ENCODE results near the gene AP2B1. TPM values are rescaled to one million over a fixed set of nuclear protein-coding genes. Genes with fewer than 3 reads are reported as not detected.

AP2B1 gene
- total and polyA plus RNA-seq, 10 donors = 16.7 to 144 (median 90.7) TPM

DNA sequence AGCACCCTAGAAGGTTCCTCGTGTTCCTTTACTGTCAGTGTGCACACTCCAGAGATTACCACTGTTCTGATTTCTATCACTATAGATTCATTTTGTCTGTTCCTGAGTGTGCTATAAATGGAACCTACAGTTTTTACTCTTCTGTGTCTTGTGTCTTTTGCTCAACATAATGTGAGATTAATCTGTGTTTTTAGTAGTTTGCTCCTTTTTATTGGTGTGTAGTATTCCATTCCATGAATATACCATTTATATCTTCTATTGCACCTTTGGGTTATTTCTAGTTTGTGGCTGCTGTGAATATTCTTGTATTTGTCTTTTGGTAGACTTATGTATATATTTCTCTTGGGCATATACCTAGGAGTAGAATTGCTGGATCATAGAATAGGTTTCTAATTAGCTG, 68.2 kb downstream of the AP2B1 start:
- intact Hi-C loops (cut with DNase I; ENCODE audit: low total_unique reads) = no loop called here
- H3K27me3 ChIP-seq (replicated peaks in 1 of 7) = no peaks in the 10 kb centered on the region
- 92 to 96% (median 92%) methylated on average over 1 of the region's 1 CpG for WGBS, 5 donors
- TF ChIP-seq POLR2A (IDR thresholded peaks at IDR 0.05) (no peak), POLR2AphosphoS5 (IDR thresholded peaks at IDR 0.05) (no peak)
- TF ChIP-seq, protein P1, sequence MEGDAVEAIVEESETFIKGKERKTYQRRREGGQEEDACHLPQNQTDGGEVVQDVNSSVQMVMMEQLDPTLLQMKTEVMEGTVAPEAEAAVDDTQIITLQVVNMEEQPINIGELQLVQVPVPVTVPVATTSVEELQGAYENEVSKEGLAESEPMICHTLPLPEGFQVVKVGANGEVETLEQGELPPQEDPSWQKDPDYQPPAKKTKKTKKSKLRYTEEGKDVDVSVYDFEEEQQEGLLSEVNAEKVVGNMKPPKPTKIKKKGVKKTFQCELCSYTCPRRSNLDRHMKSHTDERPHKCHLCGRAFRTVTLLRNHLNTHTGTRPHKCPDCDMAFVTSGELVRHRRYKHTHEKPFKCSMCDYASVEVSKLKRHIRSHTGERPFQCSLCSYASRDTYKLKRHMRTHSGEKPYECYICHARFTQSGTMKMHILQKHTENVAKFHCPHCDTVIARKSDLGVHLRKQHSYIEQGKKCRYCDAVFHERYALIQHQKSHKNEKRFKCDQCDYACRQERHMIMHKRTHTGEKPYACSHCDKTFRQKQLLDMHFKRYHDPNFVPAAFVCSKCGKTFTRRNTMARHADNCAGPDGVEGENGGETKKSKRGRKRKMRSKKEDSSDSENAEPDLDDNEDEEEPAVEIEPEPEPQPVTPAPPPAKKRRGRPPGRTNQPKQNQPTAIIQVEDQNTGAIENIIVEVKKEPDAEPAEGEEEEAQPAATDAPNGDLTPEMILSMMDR (IDR thresholded peaks at IDR 0.05 in 8 of 11, conservative IDR thresholded peaks at IDR 0.05 in 3 of 11) = no peak
- DNase-seq = no peak
- no peaks in the 10 kb centered on the region for H3K9me3 ChIP-seq
- peaks cover 0 to 50% (median 23%) of the 10 kb centered on the region in 6 donors for H3K36me3 ChIP-seq
- H3K4me1 ChIP-seq = no peaks in the 10 kb centered on the region
- no peak overlapping the region for H3K27ac ChIP-seq
- H3K4me3 ChIP-seq = no peak overlapping the region

DNA sequence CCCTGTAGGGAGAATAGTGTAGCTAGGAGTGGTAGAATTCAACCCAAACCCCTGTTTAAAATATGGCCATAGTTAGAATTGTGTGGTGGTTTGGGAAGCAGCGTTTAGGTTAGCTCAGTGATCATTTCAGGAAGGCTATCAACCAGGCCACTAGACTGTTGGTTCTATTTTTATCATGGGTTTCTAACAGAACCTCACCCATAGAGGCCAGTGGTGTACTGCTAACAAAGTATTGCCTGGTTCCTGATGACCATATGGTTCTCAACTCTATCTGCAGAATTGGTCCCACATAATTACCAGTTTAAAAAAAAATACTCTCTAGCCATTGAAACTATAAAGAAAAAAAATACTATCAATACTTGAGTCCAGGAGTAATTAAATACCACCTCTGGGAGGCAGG, 73.8 kb downstream of the AP2B1 start:
- DNase-seq = no peak
- 82 to 96% (median 86%) methylated on average over 1 of the region's 1 CpG for WGBS, 5 donors
- no peak overlapping the region for H3K4me3 ChIP-seq
- no peak overlapping the region for H3K27ac ChIP-seq
- intact Hi-C loops (cut with DNase I; ENCODE audit: low total_unique reads) = no loop called here
- H3K36me3 ChIP-seq = peaks cover 0 to 47% (median 26%) of the 10 kb centered on the region in 6 donors
- H3K9me3 ChIP-seq = no peaks in the 10 kb centered on the region
- no peaks in the 10 kb centered on the region for H3K4me1 ChIP-seq
- TF ChIP-seq POLR2A (IDR thresholded peaks at IDR 0.05) (no peak), POLR2AphosphoS5 (IDR thresholded peaks at IDR 0.05) (no peak)
- TF ChIP-seq, protein P1 (IDR thresholded peaks at IDR 0.05 in 8 of 11, conservative IDR thresholded peaks at IDR 0.05 in 3 of 11) = no peak
- H3K27me3 ChIP-seq (replicated peaks in 1 of 7) = no peaks in the 10 kb centered on the region

DNA sequence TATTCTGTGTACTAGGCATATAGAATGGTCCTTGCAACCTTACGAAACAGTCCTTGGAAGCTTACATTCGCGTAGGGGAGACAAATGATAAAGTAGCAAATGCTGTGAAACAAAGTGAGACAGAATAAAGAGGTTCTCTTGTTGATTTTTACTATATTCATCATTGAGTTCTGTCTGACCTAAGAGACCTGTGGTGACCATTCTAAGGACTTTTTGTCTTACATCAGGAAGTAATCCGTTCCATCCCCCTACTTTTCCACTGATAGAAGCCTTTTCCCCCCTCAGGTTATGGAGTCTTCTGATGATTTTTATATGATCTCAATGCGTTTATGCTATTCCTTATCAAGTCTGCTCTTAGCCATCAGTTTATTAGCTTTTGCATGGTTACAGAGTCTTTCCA, 77.6 kb downstream of the AP2B1 start:
- Histone ChIP-seq H3K4me3 (no peak overlapping the region), H3K27me3 (replicated peaks in 1 of 7) (no peaks in the 10 kb centered on the region), H3K9me3 (no peaks in the 10 kb centered on the region), H3K27ac (no peak overlapping the region), H3K36me3 (peaks cover 0 to 73% (median 23%) of the 10 kb centered on the region in 6 donors), H3K4me1 (no peaks in the 10 kb centered on the region)
- intact Hi-C loops (cut with DNase I; ENCODE audit: low total_unique reads) = no loop called here
- TF ChIP-seq POLR2A (IDR thresholded peaks at IDR 0.05) (no peak), POLR2AphosphoS5 (IDR thresholded peaks at IDR 0.05) (no peak)
- TF ChIP-seq, protein P1 (IDR thresholded peaks at IDR 0.05 in 8 of 11, conservative IDR thresholded peaks at IDR 0.05 in 3 of 11) = no peak
- 92 to 96% (median 95%) methylated on average over 5 of the region's 5 CpGs for WGBS, 5 donors
- DNase-seq = no peak

DNA sequence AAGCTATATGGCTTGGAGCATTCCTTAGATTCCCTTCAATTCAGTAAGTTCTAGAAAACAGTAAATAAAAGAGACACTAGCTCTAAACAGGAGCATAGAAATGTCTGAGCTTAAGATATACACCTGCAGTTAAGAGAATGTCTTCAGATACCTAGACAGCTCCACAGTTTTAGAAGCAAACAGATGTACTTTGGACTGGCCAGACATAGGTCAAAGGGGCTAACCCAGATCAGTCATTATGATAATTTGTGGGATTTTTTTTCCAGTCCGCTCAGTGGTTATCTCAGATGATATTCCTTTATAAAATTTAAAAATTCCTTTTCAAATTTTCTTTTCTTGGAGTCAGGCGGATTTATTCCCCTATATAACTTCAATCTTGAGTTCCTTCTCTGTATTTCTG, 78.5 kb downstream of the AP2B1 start:
- intact Hi-C loops (cut with DNase I; ENCODE audit: low total_unique reads) = no loop called here
- no peaks in the 10 kb centered on the region for H3K27me3 ChIP-seq (replicated peaks in 1 of 7)
- peaks cover 0 to 6% (median 0%) of the 10 kb centered on the region in 6 donors for H3K4me1 ChIP-seq
- no peaks in the 10 kb centered on the region for H3K9me3 ChIP-seq
- DNase-seq = no peak
- TF ChIP-seq POLR2AphosphoS5 (IDR thresholded peaks at IDR 0.05) = no peak
- no peak for TF ChIP-seq POLR2A (IDR thresholded peaks at IDR 0.05)
- TF ChIP-seq, protein P1 (IDR thresholded peaks at IDR 0.05 in 8 of 11, conservative IDR thresholded peaks at IDR 0.05 in 3 of 11) = no peak
- H3K36me3 ChIP-seq = peaks cover 0 to 83% (median 19%) of the 10 kb centered on the region in 6 donors
- 94 to 97% (median 96%) methylated on average over 2 of the region's 2 CpGs for WGBS, 5 donors
- H3K27ac ChIP-seq = no peak overlapping the region
- H3K4me3 ChIP-seq = no peak overlapping the region

Measured in spleen (tissue), 11 donors.